GM19455 (cell line): ENCODE data around the gene TTBK1.

ENCODE experiments used
- ATAC-seq: cut with Tn5 transposase; IDR thresholded peaks from one replicate; pipeline ENCODE4 v1.9.1; 2021; ENCODE audit not compliant: unreplicated experiment

TTBK1 gene

DNA sequence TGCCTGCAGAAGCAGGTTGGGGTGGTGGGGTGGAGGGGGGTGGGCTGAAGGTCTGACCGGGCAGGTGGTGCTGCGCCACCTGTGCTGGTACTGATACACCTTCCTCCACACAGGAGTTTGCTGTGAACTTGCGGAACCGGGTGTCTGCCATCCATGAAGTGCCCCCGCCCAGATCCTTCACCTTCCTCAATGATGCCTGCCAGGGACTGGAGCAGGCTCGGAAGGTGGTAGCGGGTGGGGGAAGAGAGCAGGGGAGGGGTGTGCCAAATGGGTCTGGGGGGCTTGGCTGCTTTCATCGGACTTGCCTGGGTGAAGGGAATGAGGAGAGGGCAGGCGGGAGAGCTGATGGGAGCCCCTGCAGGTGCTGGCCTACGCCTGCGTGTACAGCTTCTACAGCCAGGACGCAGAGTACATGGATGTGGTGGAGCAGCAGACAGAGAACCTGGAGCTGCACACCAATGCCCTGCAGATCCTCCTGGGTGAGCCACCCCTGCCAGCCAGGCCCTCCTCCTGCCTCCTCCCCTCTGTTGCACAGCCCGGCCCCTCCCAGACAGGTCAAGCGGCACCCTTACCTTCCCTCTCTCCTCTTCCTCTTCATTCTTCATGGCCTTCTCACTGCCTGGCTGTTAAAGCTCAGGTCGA is 20.7 kb upstream of the TTBK1 start:
- ATAC-seq, result no peak

DNA sequence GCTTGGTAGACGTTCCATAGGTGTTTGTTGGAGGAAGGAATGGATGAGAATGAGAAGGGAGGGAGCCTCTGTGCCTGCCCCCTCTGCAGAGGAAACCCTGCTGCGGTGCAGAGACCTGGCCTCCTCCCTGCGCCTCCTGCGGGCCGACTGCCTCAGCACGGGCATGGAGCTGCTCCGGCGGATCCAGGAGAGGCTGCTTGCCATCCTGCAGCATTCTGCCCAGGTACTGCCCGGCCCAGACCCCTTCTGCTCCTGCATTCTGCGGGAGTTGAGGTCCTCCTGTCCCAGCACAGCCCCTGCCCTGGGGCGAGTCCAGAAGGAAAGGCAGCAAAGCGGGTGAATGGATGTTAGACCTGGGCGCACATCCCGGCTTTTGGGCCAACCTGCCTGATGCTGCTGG is 20.1 kb upstream of the TTBK1 start:
- ATAC-seq, result no peak

DNA sequence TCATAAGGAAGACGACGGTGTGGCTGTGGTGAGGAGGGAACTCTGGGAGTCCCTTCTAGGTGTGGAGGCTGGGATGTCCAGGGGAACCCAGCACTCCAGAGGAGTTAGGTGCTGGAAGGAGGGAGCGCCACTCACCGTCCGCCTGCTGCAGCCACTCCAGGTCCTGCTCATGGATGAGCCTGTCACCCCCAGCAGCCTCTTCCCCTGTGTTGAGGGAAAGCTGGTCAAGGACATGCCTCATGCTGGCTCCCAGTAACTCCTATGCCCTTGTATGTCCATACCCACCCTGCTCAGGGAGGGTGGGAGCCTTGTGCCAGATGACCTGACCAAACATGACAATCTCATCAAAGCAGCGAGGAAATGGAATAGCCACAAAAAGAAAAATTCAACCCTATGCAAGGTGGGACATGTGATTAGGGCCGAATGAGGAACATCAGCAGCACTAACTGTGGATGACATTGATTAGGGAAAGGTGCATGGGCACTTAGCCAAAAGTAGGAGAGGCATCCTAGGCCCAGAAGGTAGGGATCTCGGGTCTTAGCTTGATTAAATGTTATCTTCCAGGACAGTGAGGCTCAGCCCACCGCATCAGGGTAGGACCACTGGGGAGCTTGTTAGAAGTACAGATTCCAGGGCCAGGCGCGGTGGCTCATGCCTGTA is 17.0 kb upstream of the TTBK1 start:
- ATAC-seq, result no peak

DNA sequence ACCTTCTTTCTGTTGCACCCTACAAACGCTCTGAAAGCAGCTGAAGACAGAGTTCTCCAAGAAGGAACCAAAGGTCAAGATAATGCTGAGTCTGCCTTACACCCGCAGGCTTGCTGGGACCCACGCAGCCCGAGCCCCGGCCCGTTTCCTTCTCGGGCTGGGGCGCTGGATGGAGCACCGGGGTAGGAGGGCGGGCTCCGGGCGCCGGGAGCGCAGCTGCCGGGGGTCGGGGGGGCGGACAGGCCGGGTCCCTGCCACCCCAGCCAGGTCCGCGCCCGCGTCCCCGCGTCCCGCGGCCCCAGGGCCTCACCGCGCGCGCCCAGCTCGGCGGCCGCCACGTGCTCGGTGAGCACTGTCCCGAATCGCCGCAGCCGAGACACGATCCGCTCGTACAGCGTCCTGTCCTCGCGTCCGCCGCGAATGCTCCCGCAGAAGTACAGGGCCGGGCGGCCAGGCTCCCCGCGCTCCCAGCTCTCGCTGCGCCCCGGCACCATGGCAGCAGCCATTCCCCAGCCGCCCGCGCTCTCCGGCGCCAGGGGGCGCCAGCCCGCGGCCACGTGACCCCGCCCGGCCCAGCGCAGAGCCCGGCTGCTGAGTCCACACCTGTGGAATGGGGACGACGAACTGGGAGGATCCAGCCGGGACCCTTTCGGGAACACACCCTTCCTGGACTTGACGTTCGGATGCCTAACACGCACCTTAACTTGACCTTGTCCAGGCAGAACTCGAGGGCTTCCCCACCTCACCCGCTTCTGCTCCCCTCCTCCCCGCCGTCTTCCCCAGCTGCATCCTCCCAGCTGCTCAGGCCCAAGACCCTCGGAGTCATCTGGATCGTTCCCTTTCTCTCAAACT is 14.1 kb upstream of the TTBK1 start, which contains the start of gene DNPH1:
DNPH1 (minus strand) TSS at position 531 of the 852 bp plus-strand sequence; CDS start at position 506, 25 bp downstream.
- ATAC-seq, result peak; percentile 81

DNA sequence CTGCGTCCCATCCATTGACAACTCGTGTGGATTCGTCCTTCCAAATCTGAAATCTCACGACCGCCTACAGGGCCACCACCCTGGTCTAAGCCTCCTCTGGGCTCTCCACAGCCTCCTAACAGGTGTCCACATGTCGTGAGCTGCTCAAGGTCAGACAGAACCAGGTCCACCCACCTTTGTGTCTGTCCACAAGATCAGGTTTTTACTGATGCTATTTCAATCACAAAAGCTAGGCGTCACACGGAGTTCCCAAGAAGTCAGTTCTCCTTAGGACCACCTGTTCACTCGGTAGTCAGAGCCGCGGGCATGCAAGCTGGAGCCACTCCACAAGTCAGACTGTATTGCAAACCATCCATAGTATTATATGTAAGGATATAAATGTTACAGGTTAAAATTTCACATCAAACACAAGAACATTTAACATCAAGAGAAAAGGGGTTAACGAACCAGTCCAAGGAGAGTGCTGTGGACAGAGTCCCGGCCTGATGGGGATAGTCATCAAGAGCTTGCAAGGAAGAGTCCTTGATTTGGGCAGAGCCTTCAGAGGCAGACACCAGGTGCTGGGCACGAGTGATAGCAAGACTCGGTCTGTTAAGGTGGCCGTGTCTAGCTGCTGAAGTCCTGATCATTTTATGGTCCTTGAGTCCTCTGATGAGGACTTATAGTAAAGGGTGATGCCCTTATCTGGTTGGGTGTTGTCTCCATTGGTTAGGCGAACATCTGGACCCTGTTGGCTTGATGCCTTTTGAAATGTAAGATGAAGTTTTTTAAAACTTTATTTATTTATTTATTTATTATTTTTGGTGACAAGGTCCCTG is 13.3 kb upstream of the TTBK1 start:
- ATAC-seq, result no peak

DNA sequence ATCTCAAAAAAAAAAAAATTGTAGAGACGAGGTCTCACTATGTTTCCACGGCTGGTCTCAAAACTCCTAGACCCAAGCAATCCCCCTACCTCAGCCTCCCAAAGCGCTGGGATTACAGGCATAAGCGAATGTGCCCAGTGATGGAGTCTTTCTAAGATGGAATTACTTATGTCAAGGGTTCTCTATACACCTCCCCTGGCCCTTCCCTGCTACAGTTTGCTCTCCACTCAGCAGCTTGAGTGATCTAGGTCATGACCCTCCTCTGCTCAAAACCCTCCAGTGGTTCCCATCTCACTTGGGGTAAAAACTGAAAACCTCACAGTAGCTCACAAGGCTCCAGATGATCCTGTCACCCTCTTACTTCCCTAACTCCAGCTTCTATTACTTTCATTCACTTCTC is 12.2 kb upstream of the TTBK1 start:
- ATAC-seq, result no peak

DNA sequence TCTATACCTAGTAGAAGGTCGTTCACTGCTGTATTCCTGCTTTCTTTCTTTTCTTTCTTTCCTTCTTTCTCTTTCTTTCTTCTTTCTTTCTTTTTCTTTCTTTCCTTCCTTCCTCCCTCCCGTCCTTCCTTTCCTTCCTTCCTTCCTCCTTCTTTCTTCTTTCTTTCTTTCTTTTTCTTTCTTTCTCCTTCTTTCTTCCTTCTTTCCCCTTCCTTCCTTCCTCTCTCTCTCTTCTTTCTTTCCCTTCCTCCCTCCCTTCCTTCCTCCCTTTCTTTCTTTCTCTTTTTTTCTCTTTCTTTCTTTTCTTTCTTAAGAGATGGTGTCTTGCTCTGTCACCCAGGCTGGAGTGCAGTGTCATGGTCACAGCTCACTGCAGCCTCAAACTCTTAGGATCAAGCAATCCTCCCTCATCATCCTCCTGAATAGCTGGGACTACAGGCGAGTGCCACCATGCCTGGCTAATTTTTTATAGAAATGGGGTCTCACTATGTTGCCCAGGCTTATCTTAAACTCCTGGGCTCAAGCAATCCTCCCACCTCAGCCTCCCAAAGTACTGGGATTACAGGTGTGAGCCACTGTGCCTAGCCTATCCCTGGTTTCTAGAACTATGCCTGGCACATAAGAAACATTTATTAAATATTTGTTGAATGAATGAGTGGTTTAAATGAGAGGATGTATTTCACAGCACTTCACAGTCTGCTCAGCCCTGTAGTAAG is 11.4 kb upstream of the TTBK1 start:
- ATAC-seq, result no peak

DNA sequence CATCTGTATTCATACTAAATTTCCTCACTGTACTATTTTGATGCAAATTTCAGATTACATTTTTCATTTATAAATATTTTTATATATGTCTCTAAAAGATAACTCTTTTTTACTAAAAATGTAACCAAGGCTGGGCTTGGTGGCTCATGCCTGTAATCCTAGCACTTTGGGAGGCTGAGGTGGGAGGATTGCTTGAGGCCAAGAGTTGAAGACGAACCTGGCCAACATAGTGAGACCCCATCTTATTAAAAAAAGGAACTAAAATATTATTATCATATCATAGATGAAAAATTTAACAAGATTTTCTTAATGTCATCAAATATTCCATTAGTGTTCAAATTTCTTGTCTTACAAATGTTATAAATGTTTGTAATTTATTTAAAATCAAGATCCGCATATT is 7.4 kb upstream of the TTBK1 start:
- ATAC-seq, result no peak

DNA sequence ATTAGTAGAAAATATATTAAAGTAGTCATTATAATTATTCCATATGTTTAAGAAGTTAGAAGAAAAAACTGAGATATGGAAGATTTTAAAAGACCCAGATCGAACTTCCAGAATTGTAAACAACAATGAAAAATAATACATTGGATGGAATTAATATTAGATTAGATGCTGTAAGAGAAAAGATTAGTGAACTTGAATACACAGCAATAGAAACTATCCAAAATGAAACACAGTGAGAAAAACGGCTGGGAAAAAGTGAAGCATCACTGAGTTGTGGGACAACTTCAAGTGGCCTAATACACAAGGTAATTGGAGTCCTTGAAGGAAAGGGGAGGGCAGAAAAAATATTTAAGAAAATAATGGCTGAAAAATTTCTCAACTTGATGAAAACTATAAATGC is 4.2 kb upstream of the TTBK1 start:
- no peak for ATAC-seq

DNA sequence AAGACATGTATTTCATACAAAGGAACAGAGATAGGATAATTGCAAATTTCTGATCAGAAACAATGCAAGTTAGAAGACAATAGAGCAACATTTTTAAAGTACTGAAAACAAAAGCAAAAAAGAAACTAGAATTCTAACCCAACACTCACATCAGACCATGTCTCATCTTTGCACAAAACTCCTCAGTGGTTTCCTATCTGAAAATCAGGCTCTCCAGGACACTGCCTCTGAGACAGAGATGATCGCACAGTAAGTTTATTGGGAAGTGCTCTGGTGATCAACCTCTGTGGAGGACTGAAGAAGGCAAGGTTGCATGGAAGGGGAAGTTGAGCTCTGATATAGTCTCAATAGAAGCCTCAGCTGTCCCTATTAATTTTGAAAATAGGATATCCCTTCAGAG is 2.3 kb upstream of the TTBK1 start:
- ATAC-seq, result no peak

DNA sequence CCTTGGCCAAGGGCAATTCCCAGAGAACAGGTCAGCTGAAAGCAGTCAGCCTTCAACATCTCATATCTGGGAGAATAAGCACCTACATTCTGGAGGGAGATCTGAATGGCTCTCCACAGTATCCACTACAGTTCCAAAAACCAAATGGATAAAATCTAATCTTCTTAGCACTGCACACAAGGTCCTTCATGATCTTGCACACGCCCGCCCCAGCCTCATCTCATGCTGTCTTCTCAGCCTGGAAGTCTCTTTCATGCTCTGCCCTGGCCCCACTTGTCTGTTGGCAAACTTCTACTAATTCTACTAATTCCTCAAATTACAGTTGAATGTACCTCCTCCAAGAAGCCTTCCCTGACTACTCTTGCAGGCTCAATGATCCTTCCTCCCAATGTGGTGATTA is 1.8 kb upstream of the TTBK1 start:
- no peak for ATAC-seq

DNA sequence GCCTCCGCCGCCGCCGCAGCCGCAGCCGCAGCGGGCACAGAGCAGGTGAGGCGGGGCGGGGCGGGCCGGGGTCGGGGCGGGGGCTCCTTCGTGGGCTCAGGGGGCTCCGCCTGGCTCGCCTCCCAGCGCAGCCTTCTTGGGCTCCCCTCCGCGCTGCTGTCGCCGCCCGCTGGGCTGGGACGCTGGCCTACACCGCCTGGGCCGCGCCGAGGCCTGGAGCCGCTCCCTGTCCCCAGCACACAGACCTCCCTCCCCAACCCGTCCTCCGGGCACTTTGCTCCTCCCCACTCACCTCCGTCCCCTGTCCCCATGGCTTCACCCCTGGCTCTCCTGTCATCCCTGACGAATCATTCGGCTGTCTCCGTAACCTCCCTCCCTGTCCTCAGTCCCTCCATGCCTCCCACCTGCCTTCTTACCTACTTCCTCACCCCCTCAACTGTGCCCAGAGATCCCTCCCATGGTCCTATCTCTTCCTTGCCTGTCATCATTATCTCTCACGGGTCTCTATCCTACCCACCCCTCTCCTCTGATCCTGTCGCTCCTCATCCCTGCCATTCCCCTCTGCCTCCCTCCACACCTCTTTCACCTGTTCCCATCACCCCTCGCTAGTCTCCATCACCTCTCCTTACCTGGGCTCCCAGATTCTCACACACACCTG is 512 bp downstream of the TTBK1 start:
- ATAC-seq, result no peak

DNA sequence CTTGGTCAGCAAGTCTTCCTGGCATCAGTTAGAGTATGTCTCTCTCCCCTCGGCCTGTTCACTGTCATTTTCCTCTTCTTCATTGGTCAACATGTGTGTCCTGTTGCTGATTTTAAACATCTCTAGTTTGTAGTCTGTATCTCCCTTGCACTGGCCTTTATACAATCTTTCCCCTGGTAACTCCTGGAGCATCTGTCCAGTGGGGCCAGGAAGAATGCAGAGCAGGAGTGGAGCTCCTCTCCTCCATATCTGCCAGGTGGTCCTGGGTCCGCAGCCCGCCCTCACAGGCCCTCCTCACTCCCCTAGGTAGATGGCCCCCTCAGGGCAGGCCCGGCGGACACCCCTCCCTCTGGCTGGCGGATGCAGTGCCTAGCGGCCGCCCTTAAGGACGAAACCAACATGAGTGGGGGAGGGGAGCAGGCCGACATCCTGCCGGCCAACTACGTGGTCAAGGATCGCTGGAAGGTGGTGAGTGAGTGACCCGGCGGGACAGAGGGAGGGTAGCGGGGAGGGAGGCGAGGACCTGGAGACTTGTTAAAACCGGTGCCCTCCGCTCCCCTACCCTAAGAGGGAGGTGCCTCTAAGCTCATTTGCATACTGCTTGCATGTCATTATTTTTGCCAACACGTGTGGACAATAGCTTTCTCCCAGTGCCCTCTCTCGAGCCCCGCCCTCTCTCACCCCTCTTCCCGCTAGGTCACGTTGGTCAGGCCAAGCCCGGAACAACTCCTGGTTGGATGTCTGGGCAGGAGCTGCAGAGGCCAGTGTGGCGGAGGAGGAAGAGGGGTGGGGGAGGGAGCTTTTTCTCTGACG is 3.2 kb downstream of the TTBK1 start:
- ATAC-seq, result peak; percentile 54

DNA sequence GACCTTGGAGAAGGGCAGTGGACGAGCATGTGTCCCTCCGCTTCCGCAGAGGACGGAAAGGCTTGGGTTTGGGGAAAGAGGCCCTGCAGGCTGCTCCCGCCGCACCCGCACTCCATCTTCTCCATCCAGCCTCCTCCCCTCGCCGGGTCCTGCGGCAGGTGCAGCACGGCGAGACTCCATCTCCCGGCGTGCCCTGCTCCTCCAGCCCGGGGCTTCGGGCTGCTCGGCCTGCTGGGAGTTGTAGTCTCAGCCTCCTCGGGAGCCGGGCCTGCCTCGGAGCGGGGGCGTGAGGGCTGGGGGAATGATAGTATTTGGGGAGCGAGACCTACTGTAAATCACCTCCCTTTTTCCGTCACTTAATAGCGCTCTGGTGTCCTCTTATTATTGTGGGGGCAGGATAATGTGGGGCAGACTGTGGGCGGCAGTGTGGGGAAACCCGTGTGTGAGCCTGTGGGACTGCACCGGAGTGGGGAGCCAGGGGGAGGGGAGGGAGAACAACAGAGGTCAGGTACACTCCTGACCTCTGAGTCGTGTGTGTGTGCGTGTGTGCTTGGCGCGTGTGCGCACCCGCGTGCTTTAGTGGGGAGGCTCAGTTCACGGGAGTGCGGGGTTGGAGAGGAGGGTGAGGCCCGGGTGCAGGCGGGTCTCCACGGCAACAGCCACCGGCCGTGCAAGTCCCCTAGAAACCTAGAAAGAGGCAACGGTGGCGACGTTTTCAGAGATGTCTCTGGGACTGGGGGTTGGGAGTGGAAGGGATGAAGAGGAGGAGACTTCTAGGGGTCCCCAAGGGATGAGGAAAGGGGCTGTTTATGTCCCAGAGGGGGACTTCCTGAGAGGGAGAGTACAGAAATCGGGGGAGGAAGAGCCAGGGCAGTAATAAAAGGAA is 4.1 kb downstream of the TTBK1 start:
- peak; percentile 95 for ATAC-seq

DNA sequence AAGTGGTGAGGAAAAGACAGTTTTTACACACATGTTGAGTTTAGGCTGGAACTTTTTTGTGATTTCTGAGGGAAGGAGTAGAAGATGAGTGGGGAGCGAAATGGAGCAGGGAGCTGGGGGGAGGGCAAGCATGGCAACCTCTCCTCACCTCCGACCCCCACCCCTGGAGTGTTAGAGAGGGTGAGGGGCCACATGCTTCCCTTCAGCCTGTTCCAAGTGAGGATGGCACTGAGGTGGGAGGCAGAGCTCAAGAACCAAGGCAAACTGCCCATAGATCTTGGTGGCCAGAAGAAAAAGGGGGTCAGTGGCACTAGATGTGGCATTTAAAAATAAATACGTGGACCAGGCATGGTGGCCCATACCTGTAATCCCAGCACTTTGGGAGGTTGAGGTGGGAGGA is 4.8 kb downstream of the TTBK1 start:
- no peak for ATAC-seq

DNA sequence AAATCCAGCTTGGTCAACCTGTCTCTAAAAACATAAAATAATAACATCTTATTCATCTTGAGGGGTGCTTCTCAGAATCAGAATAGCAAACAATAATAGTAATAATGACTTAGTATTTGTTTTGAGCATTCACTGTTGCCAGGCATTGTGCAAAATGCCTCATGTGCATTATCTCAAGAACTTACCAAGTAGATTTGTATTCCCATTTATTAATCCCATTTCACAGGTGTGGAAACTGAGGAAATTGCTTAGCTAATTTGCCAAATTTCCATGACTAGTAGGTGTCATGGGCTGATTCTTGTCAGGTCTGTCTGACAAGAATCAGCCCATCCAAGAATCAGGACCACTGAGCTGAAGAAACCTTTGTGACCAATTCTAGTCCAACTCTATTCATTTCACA is 5.5 kb downstream of the TTBK1 start:
- ATAC-seq, result no peak

DNA sequence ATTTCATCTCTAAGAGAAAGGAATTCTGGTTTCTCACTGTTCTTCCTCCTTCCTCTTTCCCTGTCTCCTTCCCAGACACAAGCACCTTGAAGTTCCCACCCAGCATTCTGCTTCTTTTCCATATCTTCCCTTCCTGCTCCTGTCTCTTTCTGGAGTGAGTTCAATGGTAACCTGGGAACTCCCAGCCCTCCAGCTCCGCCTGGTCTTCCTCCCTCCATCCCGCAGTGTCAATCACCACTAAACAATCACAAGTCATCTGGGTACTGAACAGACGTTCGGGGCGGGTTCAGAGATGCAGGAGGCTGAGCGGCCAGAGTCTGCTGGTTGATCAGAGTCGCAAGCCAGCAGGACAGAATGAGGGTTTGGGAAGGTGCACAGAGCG is 7.7 kb downstream of the TTBK1 start:
- no peak for ATAC-seq

DNA sequence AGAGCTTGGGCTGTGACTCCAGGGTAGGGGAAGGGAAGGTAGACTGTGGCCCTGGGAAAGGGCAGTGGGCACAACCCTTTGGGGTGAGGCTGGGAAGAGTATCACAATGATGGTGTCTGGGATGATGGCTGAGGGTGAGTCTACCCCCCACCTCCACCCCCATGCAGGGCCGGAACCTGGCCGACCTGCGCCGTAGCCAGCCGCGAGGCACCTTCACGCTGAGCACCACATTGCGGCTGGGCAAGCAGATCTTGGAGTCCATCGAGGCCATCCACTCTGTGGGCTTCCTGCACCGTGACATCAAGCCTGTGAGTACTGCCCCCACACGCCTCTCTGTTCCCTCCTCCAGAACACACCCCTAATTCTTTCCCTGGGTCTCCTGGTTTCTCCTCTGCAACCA is 10.1 kb downstream of the TTBK1 start:
- ATAC-seq, result no peak
